Ectodermal cell (in vitro differentiated cells): ENCODE measurements around the gene KCNC1.

Experiments
- H3K27ac ChIP-seq: 2 replicates; pipeline ENCODE4 v1.7.0; 2013; ENCODE audit warnings: mild to moderate bottlenecking, low read depth, low read length; ENCODE audit not compliant: insufficient read depth, poor library complexity, severe bottlenecking
- H3K27me3 ChIP-seq: 2 replicates; pipeline ENCODE4 v1.7.0; 2013; ENCODE audit warnings: mild to moderate bottlenecking, low read length; ENCODE audit not compliant: insufficient read depth, control insufficient read depth, poor library complexity, severe bottlenecking
- H3K36me3 ChIP-seq: one replicate; pipeline ENCODE4 v1.7.0; 2013; ENCODE audit warnings: low read length; ENCODE audit not compliant: control insufficient read depth, insufficient read depth
- H3K4me1 ChIP-seq: one replicate; pipeline ENCODE4 v1.7.0; 2013; ENCODE audit warnings: low read length; ENCODE audit not compliant: control insufficient read depth, insufficient read depth
- H3K4me3 ChIP-seq: 2 replicates; pipeline ENCODE4 v1.7.0; 2013; ENCODE audit warnings: low read depth, low read length, control low read depth; ENCODE audit not compliant: insufficient read depth
- H3K9me3 ChIP-seq: 2 replicates; pipeline ENCODE4 v1.7.0; 2013; ENCODE audit warnings: mild to moderate bottlenecking, low read length, moderate library complexity; ENCODE audit not compliant: control insufficient read depth
- WGBS, 2 experiments: methylation state at CpG; one replicate each; pipeline ENCODE4 v1.1.7; 2013; ENCODE audit warnings: missing lambda C conversion rate in 2 of 2; 5-methylcytosine and 5-hydroxymethylcytosine counted together

KCNC1 gene

DNA sequence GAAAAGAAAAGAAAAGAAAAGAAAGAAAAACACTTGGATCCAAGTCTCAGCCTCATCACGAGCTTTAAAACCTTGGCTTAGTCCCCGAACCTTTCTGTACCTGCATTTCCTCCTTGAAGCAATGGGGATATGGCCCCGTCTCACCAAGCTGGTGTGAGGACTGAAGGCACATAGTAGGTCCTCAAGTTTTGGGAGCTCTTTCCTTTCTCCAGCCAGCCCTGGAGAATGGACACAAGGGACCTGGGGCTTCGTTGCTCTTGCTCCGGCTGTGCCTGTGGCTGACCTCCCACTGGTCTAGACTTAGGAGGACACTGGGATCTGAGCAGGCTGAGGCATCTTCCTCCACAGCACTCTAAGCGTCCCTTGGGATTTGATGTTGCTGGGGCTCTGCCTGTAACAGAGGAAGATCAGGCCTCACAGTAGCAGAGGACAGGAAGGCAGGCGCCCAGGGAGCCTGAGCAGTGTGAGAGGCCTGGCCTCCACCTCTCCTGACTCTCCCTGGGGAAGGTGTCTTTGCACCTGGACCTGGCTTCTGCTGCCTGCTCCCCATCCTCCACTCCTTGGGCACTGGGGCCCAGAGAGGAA, 32.8 kb downstream of the KCNC1 start:
- H3K9me3 ChIP-seq = no peaks in the 10 kb centered on the region
- no peak overlapping the region for H3K27ac ChIP-seq
- H3K4me3 ChIP-seq = no peak overlapping the region
- H3K4me1 ChIP-seq = peaks cover 37% of the 10 kb centered on the region
- WGBS, 2 experiments = 83 to 88% methylated on average over 7 of the region's 7 CpGs
- no peaks in the 10 kb centered on the region for H3K27me3 ChIP-seq
- no peaks in the 10 kb centered on the region for H3K36me3 ChIP-seq

DNA sequence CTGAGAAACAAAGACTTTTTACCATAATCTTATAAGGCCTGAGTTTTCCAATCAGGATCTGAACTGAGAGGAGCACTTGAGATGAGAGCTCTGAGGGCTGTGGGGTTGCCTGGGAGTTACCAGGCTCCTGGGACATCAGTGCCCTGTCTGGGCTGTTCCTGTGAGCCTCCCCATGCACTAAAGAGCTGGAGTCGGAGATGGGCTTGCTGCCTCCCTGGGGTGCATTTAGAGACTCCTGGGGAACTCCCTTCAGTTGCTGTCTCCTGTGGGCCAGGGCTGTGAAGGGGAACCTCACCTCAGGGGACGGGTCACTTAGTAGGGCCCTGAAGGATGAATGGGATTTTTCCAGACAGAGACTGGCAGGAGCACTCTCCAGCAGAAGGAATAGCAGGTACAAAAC, 33.3 kb downstream of the KCNC1 start:
- Histone ChIP-seq H3K4me1 (peaks cover 37% of the 10 kb centered on the region), H3K9me3 (no peaks in the 10 kb centered on the region), H3K36me3 (no peaks in the 10 kb centered on the region), H3K27me3 (no peaks in the 10 kb centered on the region), H3K27ac (no peak overlapping the region), H3K4me3 (no peak overlapping the region)
- WGBS, 2 experiments = 84 to 88% methylated on average over 2 of the region's 2 CpGs

DNA sequence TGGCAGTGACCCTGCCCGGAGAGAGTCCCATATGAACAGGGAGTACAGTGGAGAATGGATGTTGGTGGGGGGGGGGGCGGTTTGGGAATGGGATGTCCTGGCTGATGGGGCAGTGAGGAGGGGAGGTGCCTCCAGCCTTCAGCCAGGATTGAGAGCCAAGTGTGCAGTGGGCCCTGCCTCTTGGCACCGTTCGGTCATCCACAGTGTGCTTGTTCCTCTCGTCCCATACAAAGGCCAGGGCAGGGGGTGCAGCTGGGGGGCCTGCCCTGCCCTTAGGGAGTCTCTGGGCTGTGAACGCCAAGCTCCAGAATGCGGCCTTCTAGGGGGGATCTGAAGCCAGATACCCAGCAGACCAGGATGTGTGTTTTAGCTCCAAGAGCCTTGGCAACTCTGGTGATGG, 34.0 kb downstream of the KCNC1 start:
- WGBS, 2 experiments = 95 to 97% methylated on average over 7 of the region's 7 CpGs

DNA sequence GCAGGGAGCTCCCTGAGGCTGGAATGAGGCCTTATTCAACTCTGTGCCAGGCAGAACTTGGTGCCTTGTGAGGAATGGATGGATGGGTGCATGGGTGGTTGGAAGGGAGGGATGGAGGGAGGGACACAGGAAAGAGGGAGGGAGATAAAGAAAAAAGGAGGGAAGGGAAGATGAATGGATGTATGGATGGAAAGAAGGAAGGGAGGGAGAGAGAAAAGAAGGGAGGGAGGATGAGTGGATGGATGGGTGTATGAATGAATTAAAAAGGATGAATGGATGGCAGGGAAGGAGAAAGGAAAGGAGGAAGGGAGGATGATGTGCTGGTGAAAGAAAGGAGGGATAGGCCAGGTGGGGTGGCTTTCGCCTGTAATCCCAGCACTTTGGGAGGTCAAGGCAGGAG, 34.6 kb downstream of the KCNC1 start:
- H3K36me3 ChIP-seq = no peaks in the 10 kb centered on the region
- no peaks in the 10 kb centered on the region for H3K27me3 ChIP-seq
- H3K4me1 ChIP-seq = peaks cover 31% of the 10 kb centered on the region
- H3K27ac ChIP-seq = no peak overlapping the region
- no peaks in the 10 kb centered on the region for H3K9me3 ChIP-seq
- no peak overlapping the region for H3K4me3 ChIP-seq
- 88 to 100% methylated on average over 1 of the region's 1 CpG for WGBS, 2 experiments

More for the DNA sequence above, 34.0 kb downstream of the KCNC1 start:
- Histone ChIP-seq H3K4me1 (peaks cover 37% of the 10 kb centered on the region), H3K27me3 (no peaks in the 10 kb centered on the region), H3K36me3 (no peaks in the 10 kb centered on the region), H3K4me3 (no peak overlapping the region), H3K27ac (no peak overlapping the region), H3K9me3 (no peaks in the 10 kb centered on the region)

DNA sequence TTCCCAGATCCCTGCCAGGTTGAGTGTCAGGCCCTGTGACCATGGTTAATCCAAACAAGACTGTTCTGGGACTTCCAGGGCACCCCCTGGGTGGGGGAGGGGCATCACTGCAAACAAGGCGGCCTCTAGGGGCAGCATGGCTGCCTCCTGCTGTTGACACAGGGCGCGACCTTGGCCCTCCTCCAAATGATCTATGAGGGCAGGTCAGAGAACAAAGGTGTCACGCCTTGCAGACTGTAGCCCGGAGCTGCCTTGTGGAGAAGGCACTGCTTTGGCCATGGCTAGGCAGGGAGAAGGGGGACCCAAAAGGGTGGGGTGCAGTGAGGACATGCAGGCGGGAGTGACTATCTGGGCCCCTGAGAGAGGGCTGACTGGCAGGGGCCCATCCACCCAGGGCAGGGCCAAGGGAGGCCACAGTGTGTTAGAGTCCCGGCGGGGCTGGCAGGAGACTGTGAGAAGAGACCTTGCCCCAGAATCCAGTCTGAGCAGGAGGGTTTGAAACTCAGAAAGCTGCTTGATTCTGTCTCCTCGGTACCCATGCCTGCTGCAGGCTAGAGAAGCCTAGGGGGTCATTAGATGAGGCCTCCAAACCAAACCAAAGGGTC, 35.6 kb downstream of the KCNC1 start:
- peaks cover 27% of the 10 kb centered on the region for H3K4me1 ChIP-seq
- no peaks in the 10 kb centered on the region for H3K9me3 ChIP-seq
- 85 to 87% methylated on average over 9 of the region's 9 CpGs for WGBS, 2 experiments

DNA sequence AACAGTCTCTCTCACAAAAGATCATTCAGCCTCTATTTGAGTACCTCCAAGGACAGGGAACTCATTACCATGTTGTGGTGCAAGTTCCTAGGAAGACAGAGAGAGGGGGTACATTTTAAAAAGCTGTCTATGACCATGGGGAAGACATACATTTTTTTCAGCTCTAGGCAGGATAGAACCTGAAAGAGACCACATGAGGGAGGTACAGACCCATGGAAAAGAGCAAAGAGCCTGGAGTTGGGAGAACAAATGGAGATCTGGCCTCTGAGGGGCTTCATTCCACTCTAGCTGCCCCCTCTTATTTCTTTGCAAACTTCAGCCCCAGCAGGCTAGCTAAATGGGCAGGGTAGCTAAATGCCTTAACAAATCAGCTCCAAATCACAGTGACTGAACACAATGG, 36.3 kb downstream of the KCNC1 start:
- Histone ChIP-seq H3K9me3 (no peaks in the 10 kb centered on the region), H3K27me3 (no peaks in the 10 kb centered on the region), H3K27ac (no peak overlapping the region), H3K4me3 (no peak overlapping the region), H3K4me1 (peaks cover 24% of the 10 kb centered on the region), H3K36me3 (no peaks in the 10 kb centered on the region)

More for the DNA sequence above, 35.6 kb downstream of the KCNC1 start:
- Histone ChIP-seq H3K4me3 (no peak overlapping the region), H3K36me3 (no peaks in the 10 kb centered on the region), H3K27ac (no peak overlapping the region), H3K27me3 (no peaks in the 10 kb centered on the region)

DNA sequence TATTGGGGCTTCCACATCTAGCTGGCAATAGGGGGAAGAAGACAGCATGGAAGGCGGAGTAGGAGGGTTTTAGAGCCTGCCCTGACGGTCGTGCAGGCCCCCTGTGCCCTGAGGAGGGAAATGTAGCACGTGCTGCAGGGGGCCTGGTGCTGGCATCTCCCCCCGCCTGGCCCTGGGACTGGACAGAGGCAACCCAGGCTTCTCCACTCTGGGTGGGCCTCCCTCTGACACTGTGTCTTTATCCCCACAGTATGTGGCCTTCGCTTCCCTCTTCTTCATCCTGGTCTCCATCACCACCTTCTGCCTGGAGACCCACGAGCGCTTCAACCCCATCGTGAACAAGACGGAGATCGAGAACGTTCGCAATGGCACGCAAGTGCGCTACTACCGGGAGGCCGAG, 36.8 kb downstream of the KCNC1 start:
- Histone ChIP-seq H3K4me3 (no peak overlapping the region), H3K27ac (no peak overlapping the region), H3K9me3 (no peaks in the 10 kb centered on the region), H3K36me3 (no peaks in the 10 kb centered on the region), H3K27me3 (no peaks in the 10 kb centered on the region), H3K4me1 (peaks cover 24% of the 10 kb centered on the region)
- 93 to 94% methylated on average over 17 of the region's 17 CpGs for WGBS, 2 experiments

DNA sequence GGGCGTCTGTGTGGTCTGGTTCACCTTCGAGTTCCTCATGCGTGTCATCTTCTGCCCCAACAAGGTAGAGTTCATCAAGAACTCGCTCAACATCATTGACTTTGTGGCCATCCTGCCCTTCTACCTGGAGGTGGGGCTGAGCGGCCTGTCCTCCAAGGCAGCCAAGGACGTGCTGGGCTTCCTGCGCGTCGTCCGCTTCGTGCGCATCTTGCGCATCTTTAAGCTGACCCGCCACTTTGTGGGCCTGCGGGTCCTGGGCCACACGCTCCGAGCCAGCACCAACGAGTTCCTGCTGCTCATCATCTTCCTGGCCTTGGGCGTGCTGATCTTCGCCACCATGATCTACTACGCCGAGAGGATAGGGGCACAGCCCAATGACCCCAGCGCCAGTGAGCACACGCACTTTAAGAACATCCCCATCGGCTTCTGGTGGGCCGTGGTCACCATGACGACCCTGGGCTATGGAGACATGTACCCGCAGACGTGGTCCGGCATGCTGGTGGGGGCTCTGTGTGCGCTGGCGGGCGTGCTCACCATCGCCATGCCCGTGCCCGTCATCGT, 37.3 kb downstream of the KCNC1 start:
- Histone ChIP-seq H3K27me3 (no peaks in the 10 kb centered on the region), H3K9me3 (no peaks in the 10 kb centered on the region), H3K27ac (no peak overlapping the region), H3K36me3 (no peaks in the 10 kb centered on the region), H3K4me3 (no peak overlapping the region), H3K4me1 (peaks cover 23% of the 10 kb centered on the region)
- WGBS, 2 experiments = 95 to 96% methylated on average over 37 of the region's 37 CpGs

DNA sequence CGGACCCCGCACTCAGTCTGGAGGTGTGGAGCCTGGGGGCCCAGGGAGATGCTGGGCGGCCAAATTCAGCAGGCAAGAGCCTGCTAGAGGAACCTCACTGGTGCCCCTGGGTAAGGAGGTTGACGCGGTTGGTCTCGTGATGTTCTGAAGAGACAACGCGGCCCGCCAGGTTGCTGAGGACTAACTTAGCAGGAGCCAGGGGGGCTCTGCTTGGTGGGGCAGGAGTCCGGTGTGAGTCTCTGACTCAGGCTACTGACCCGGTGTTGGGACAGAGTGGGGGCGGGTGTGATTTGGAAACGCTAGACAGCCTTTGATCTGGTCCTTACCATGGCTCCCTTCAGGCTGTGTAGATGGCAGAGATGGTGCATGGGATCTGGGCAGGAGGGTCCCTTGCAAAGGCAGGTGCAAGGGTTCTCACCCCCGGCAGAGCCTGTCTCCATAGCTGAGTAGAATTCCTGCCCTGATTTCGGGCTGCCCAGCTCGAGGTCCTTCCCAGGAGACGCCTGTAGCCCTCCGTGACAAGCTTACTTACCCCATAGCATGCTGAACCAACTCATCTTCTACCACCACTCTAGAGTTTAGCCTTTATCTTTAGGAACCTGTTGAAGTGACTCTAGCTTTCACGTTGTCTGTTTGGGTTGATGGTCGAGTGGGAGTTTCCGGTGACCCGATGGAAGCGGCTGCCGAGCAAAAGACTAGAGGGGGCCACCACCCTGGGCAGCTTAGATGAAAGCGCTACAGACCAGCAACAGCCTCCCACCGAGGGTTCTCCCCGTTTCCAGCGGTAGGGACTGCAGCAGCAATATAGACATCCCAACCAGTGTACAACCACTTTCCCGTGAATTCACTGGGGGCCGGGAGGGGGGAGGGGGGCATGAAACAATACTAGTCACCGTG, 38.4 kb downstream of the KCNC1 start:
- no peak overlapping the region for H3K4me3 ChIP-seq
- no peaks in the 10 kb centered on the region for H3K9me3 ChIP-seq
- H3K27ac ChIP-seq = no peak overlapping the region
- H3K4me1 ChIP-seq = peaks cover 23% of the 10 kb centered on the region
- H3K36me3 ChIP-seq = no peaks in the 10 kb centered on the region
- 94 to 96% methylated on average over 31 of the region's 31 CpGs for WGBS, 2 experiments
- no peaks in the 10 kb centered on the region for H3K27me3 ChIP-seq

DNA sequence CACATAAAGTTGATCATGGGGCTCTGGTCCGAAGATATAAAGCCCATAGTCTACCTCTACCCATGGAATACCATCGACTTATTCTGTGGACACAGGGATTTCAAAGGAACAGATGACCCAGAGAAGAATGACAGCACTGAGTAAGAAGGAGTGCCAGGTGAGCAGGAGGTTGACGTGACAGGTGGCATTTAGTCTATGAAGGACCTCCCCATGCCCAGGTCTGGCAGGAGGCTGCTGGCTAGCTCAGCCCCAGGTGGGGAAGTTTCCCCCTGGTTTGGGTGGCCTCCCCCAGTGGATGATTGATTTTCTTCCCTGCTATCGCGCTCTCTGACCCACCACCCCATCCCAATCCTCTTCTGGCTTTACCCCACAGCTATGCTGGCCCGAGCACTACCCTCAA, 39.1 kb downstream of the KCNC1 start:
- no peaks in the 10 kb centered on the region for H3K9me3 ChIP-seq
- WGBS, 2 experiments = 94 to 96% methylated on average over 6 of the region's 6 CpGs
- no peaks in the 10 kb centered on the region for H3K27me3 ChIP-seq
- no peak overlapping the region for H3K4me3 ChIP-seq
- no peaks in the 10 kb centered on the region for H3K36me3 ChIP-seq
- no peak overlapping the region for H3K27ac ChIP-seq
- H3K4me1 ChIP-seq = peaks cover 23% of the 10 kb centered on the region
